SK-N-MC (cell line): ENCODE data around the gene SLF2.

ENCODE experiments used
- EZH2 ChIP-seq: fragments of 200-600 bp; sonication (generic); IDR thresholded peaks from one replicate; pipeline ENCODE4 v1.6.1; 2017; ENCODE audit warnings: antibody characterized with exemption
- FOXP2 ChIP-seq: optimal IDR thresholded peaks from 2 replicates; pipeline ENCODE3; 2011; ENCODE audit warnings: mild to moderate bottlenecking, moderate library complexity; ENCODE audit not compliant: insufficient read depth; ENCODE audit errors: extremely low read length, control extremely low read depth
- POLR2AphosphoS5 ChIP-seq: IDR thresholded peaks from 2 replicates; pipeline ENCODE4 v1.6.1; 2012; ENCODE audit warnings: mild to moderate bottlenecking, low read depth, low read length, borderline replicate concordance

- TF ChIP-seq POLR2AphosphoS5 (no peak), EZH2 (no peak), FOXP2 (no peak)
Measured at GRCh38 chr10:100882252-100882651, 30.5 kb upstream of the SLF2 start.
